GM12878 (cell line): ENCODE results near the gene ADK. TPM values are rescaled to one million over a fixed set of nuclear protein-coding genes. Genes with fewer than 3 reads are reported as not detected.

Experiments
- ATAC-seq: fragments of 200-7000 bp; cut with Tn5 transposase; 3 replicates; pipeline ENCODE4 v1.9.1; 2020; ENCODE audit warnings: mild to moderate bottlenecking, moderate library complexity
- BruUV-seq: library from RNA; stranded (reverse); fragments of 400-500 nt; replicated peaks from 2 replicates; lab custom pipeline; 2021; lab: Mats Ljungman, UMichigan
- CTCF ChIA-PET: fragments of 300-600 bp; sonication (Branson Sonifier 250); formaldehyde crosslinking; extraction: SDS; loops from one replicate; lab custom pipeline; 2021; ENCODE audit warnings: inconsistent platforms; lab: Yijun Ruan, JAX
- POLR2A ChIA-PET: fragments of 350-600 bp; formaldehyde crosslinking; extraction: SDS; loops from one replicate; lab custom pipeline; 2021; ENCODE audit warnings: inconsistent platforms; lab: Charles Lee
- RAD21 ChIA-PET: fragments of 300-600 bp; sonication (Branson Sonifier 250); formaldehyde crosslinking; loops from one replicate; lab custom pipeline; 2023; ENCODE audit warnings: antibody characterized with exemption; ENCODE audit not compliant: unreplicated experiment; lab: Charles Lee
- SMC1A ChIA-PET: fragments of 300-600 bp; sonication (Branson Sonifier 250); formaldehyde crosslinking; loops from one replicate; lab custom pipeline; 2023; ENCODE audit not compliant: unreplicated experiment, uncharacterized antibody; lab: Charles Lee
- DNase-seq: peaks from one replicate; pipeline ENCODE4 v3.0.0-alpha.2; 2011; ENCODE audit warnings: low read depth, low spot score
- FAIRE-seq: peaks from 3 replicates; lab custom pipeline; 2011; peaks lifted over from hg19 to GRCh38; lab: Jason Lieb, UNC
- H2AFZ ChIP-seq: 2 replicates; pipeline ENCODE4 v1.6.0; 2011; ENCODE audit warnings: low read depth, low read length, control low read depth; ENCODE audit not compliant: control insufficient read depth
- H3K27ac ChIP-seq: 2 replicates; pipeline ENCODE4 v1.5.1; 2011; ENCODE audit warnings: control low read depth; ENCODE audit not compliant: control insufficient read depth, insufficient read depth
- H3K27me3 ChIP-seq, 2 experiments: replicated peaks in 1 of 2; 2 replicates each; pipeline versions ENCODE4 v1.6.0 to v1.6.1; 2011; ENCODE audit warnings: low read length in 1 of 2; ENCODE audit not compliant: control insufficient read depth in 2 of 2, insufficient read depth in 2 of 2
- H3K36me3 ChIP-seq, 2 experiments: 2 replicates each; pipeline ENCODE4 v1.5.1; 2011; ENCODE audit warnings: low read length in 1 of 2; ENCODE audit not compliant: control insufficient read depth in 2 of 2, insufficient read depth in 2 of 2
- H3K4me1 ChIP-seq: 2 replicates; pipeline ENCODE4 v1.6.1; 2011; ENCODE audit warnings: mild to moderate bottlenecking, low read length, moderate library complexity, mixed read lengths; ENCODE audit not compliant: control insufficient read depth, insufficient read depth
- H3K4me2 ChIP-seq: 2 replicates; pipeline ENCODE4 v1.6.0; 2011; ENCODE audit warnings: control low read depth; ENCODE audit not compliant: control insufficient read depth, insufficient read depth
- H3K4me3 ChIP-seq: fragments of 200-600 bp; sonication (generic); 2 replicates; pipeline ENCODE4 v1.5.1; 2016
- H3K79me2 ChIP-seq: 2 replicates; pipeline ENCODE4 v1.6.0; 2011; ENCODE audit warnings: low read length; ENCODE audit not compliant: control insufficient read depth, insufficient read depth
- H3K9ac ChIP-seq: 2 replicates; pipeline ENCODE4 v1.8.0; 2011; ENCODE audit warnings: low read length, control low read depth, mixed read lengths; ENCODE audit not compliant: control insufficient read depth, insufficient read depth
- H3K9me3 ChIP-seq: replicated peaks from 3 replicates; pipeline ENCODE4 v1.5.1; 2011; ENCODE audit warnings: mild to moderate bottlenecking, low read length; ENCODE audit not compliant: control insufficient read depth, insufficient read depth
- H4K20me1 ChIP-seq: 2 replicates; pipeline ENCODE4 v1.6.0; 2011; ENCODE audit not compliant: control insufficient read depth, insufficient read depth
- ATF7 ChIP-seq: fragments of 450-650 bp; IDR thresholded peaks from 2 replicates; pipeline ENCODE4 v1.6.1; 2016; ENCODE audit warnings: low read depth, mild to moderate bottlenecking
- BCLAF1 ChIP-seq: fragments of 450-650 bp; IDR thresholded peaks from 2 replicates; pipeline ENCODE4 v1.6.1; 2017; ENCODE audit warnings: antibody characterized with exemption, mild to moderate bottlenecking, moderate library complexity
- BHLHE40 ChIP-seq, 2 experiments: fragments of 450-650 bp in 1 of 2; IDR thresholded peaks; 2 replicates each; pipeline ENCODE4 v1.6.1; 2011 to 2017; ENCODE audit warnings: low read depth in 2 of 2, borderline replicate concordance in 1 of 2, improper control_type of control experiment in 1 of 2, low read length in 1 of 2, mild to moderate bottlenecking in 1 of 2
- CBFB ChIP-seq: IDR thresholded peaks from 2 replicates; pipeline ENCODE4 v1.6.1; 2016; ENCODE audit warnings: antibody characterized with exemption, low read depth
- CREM ChIP-seq: IDR thresholded peaks from 2 replicates; pipeline ENCODE4 v1.6.1; 2014; ENCODE audit warnings: antibody characterized with exemption, low read depth
- HDAC2 ChIP-seq: fragments of 200-600 bp; sonication (generic); IDR thresholded peaks from 2 replicates; pipeline ENCODE4 v1.6.1; 2017
- HDAC6 ChIP-seq: fragments of 200-600 bp; sonication (generic); IDR thresholded peaks from one replicate; pipeline ENCODE4 v1.8.0; 2017; ENCODE audit warnings: antibody characterized with exemption; ENCODE audit not compliant: unreplicated experiment
- NFYB ChIP-seq: IDR thresholded peaks from 2 replicates; pipeline ENCODE4 v1.6.1; 2011; ENCODE audit warnings: low read depth, mild to moderate bottlenecking, low read length, improper control_type of control experiment, moderate library complexity; ENCODE audit not compliant: insufficient read depth
- POU2F2 ChIP-seq: IDR thresholded peaks from 3 replicates; pipeline ENCODE4 v1.6.1; 2011; ENCODE audit warnings: low read depth, mild to moderate bottlenecking, low read length, borderline replicate concordance
- SIX5 ChIP-seq: IDR thresholded peaks from 2 replicates; pipeline ENCODE4 v1.6.1; 2011; ENCODE audit warnings: mild to moderate bottlenecking, low read depth, low read length, moderate library complexity; ENCODE audit not compliant: severe bottlenecking
- SPI1 ChIP-seq: IDR thresholded peaks from 2 replicates; pipeline ENCODE4 v1.6.1; 2011; ENCODE audit warnings: low read depth, mild to moderate bottlenecking, low read length, moderate library complexity, borderline replicate concordance; ENCODE audit not compliant: insufficient read depth
- TCF3 ChIP-seq: IDR thresholded peaks from 2 replicates; pipeline ENCODE4 v1.6.1; 2012; ENCODE audit warnings: low read depth, mild to moderate bottlenecking, low read length, borderline replicate concordance; ENCODE audit not compliant: insufficient read depth
- YBX1 ChIP-seq: fragments of 450-650 bp; IDR thresholded peaks from 2 replicates; pipeline ENCODE4 v1.6.1; 2016; ENCODE audit warnings: antibody characterized with exemption
- ZSCAN29 ChIP-seq: fragments of 450-650 bp; IDR thresholded peaks from 2 replicates; pipeline ENCODE4 v1.6.1; 2017; ENCODE audit warnings: mild to moderate bottlenecking, moderate library complexity
- WGBS: methylation state at CpG from one replicate; pipeline ENCODE4 v1.1.6; 2016; ENCODE audit warnings: low lambda C conversion rate; ENCODE audit not compliant: insufficient replicate concordance, insufficient coverage; ENCODE audit errors: missing lambda C conversion rate; 5-methylcytosine and 5-hydroxymethylcytosine counted together
- in situ Hi-C: fragments of 300-500 bp; cut with MboI; formaldehyde crosslinking; loops from 9 replicates; pipeline ENCODE4 v1.14.3; 2018; ENCODE audit warnings: mixed read lengths
- intact Hi-C: fragments of 100-400 bp; cut with micrococcal nuclease; formaldehyde crosslinking; loops from one replicate; pipeline ENCODE4 v1.14.2; 2022; ENCODE audit not compliant: unreplicated experiment
- polyA plus RNA-seq, 11 experiments: library from polyadenylated mRNA; depleted of rRNA in 4 of 11; unstranded in 6 of 11; stranded (reverse) in 5 of 11; fragments of >200 nt; fragmentation: Nextera tagmentation in 4 of 11; fragmentation: Illumina TruSeq in 1 of 11; extraction: Ambion mirVana in 4 of 11; extraction: Trizol in 1 of 11; gene quantifications; 1 replicate in 1 of 11; 2 replicates in 10 of 11; pipeline versions ENCODE4 v1.2.1 to v1.2.3, GENCODE V29; 2011 to 2016; ENCODE audit warnings: inconsistent platforms in 2 of 11, missing spikeins in 2 of 11, low read depth in 1 of 11
- total RNA-seq, 4 experiments: library from RNA; depleted of rRNA in 3 of 4; stranded (reverse); fragments of >200 nt in 3 of 4; fragmentation: Illumina TruSeq in 1 of 4; extraction: Trizol in 1 of 4; gene quantifications; 2 replicates each; pipeline versions ENCODE4 v1.2.1 to v1.2.3, GENCODE V29; 2013 to 2021

Gene ADK
- total and polyA plus RNA-seq, 10 of the 15 experiments (the other 5 are each of a cell fraction or from before 2014, with no cell fraction given) = 42.0 to 151 (median 81.6) TPM

- Histone ChIP-seq H3K36me3 (peaks cover 7% of the 10 kb centered on the region in 2 experiments), H4K20me1 (no peaks in the 10 kb centered on the region), H3K27me3 (no peaks in the 10 kb centered on the region), H3K4me3 (no peak overlapping the region), H3K9me3 (no peaks in the 10 kb centered on the region), H3K27ac (no peak overlapping the region), H3K4me1 (no peaks in the 10 kb centered on the region), H3K9ac (no peak overlapping the region), H2AFZ (no peak overlapping the region), H3K79me2 (peaks cover 7% of the 10 kb centered on the region), H3K4me2 (no peak overlapping the region)
- no peak for DNase-seq
- ATAC-seq = no peak
- 97% methylated on average over 2 of the region's 2 CpGs for WGBS
- ChIA-PET RAD21 (interaction anchor here (2.1 kb wide), 1 partner anchor 52 kb away, joined by 7 read pairs; the partner anchor contains the start of genes ADK and AP3M1), POLR2A (interaction anchor here (0.6 kb wide), 1 partner anchor 54 kb away, joined by 11 read pairs; no protein-coding TSS in a partner anchor), CTCF (interaction anchor here (1.0 to 2.5 kb wide), 5 partner anchors 11 to 902 kb away, joined by 3 to 12 read pairs (median 3); no protein-coding TSS in a partner anchor), SMC1A (interaction anchor here (0.6 to 2.5 kb wide), 6 partner anchors 10 to 926 kb away, joined by 3 to 11 read pairs (median 3); no protein-coding TSS in a partner anchor)
- intact Hi-C loops = no loop called here
- no TSS peak for BruUV-seq
- FAIRE-seq = no peak
- TF ChIP-seq YBX1 (no peak), ZSCAN29 (no peak), ATF7 (no peak), HDAC2 (no peak), SPI1 (no peak), TCF3 (no peak), SIX5 (no peak), BCLAF1 (no peak), BHLHE40 (IDR thresholded peaks at IDR 0.05; ENCODE audit: borderline replicate concordance in 1 of 2, low read depth in 2 of 2, low read length in 1 of 2) (no peak), HDAC6 (no peak), CREM (no peak), NFYB (no peak), CBFB (no peak), POU2F2 (no peak)
- in situ Hi-C loops = no loop called here
Measured at GRCh38 chr10:74202356-74202755, 51.3 kb downstream of the ADK start.
